Loucy (cell line): ENCODE data around the gene CPEB1.

Experiments
- EZH2phosphoT487 ChIP-seq: fragments of 200-600 bp; IDR thresholded peaks from 2 replicates; pipeline ENCODE4 v1.6.1; 2018; ENCODE audit warnings: antibody characterized with exemption, mild to moderate bottlenecking, moderate library complexity, borderline replicate concordance
- TF ChIP-seq, protein P1 (sequence below): fragments of 200-600 bp; sonication (generic); conservative IDR thresholded peaks from 2 replicates; pipeline ENCODE4 v1.5.1; 2014; ENCODE audit warnings: mild to moderate bottlenecking, antibody characterized with exemption, low read length

DNA sequence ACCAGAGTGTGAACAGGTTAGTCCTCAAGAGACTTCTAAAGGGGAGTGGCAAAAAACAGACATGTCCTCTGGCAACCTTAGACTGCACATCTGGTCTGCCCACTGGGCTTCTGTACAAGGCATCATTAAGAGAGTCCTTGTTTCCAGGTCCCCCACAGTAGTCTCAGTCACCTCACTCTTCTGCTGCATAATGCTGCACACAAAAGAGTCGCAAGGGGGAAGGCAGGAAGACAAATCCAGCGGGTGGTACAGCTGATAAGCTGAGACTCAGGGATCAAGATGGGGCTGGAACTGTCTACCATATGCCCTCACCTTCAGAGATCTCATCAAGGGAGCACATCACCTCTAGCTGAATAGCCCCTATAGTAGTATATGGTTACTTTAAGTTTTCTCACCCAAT lies 79.5 kb downstream of the CPEB1 start:
- TF ChIP-seq, protein P1, sequence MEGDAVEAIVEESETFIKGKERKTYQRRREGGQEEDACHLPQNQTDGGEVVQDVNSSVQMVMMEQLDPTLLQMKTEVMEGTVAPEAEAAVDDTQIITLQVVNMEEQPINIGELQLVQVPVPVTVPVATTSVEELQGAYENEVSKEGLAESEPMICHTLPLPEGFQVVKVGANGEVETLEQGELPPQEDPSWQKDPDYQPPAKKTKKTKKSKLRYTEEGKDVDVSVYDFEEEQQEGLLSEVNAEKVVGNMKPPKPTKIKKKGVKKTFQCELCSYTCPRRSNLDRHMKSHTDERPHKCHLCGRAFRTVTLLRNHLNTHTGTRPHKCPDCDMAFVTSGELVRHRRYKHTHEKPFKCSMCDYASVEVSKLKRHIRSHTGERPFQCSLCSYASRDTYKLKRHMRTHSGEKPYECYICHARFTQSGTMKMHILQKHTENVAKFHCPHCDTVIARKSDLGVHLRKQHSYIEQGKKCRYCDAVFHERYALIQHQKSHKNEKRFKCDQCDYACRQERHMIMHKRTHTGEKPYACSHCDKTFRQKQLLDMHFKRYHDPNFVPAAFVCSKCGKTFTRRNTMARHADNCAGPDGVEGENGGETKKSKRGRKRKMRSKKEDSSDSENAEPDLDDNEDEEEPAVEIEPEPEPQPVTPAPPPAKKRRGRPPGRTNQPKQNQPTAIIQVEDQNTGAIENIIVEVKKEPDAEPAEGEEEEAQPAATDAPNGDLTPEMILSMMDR: no peak
- TF ChIP-seq EZH2phosphoT487: no peak
